ENCODE results near the gene ARHGAP22.

ARHGAP22 gene

GRCh38 chr10:48607356-48608278 lies 2.7 kb upstream of the ARHGAP22 start:
- in situ Hi-C loops (cut with MboI; ENCODE audit: low sequenced_read_pairs), result no loop called here
- no peaks in the 10 kb centered on the region for H3K4me1 ChIP-seq
- DNase-seq (ENCODE audit: low spot score in 2 of 2), result no peak
- no peaks in the 10 kb centered on the region for H3K27me3 ChIP-seq (ENCODE audit: low read depth)
- no peaks in the 10 kb centered on the region for H3K9me3 ChIP-seq
- H3K36me3 ChIP-seq (replicated peaks), result no peaks in the 10 kb centered on the region
- no peak overlapping the region for H3K4me3 ChIP-seq

- DNase-seq (ENCODE audit: low spot score in 2 of 2), result no peak
- Histone ChIP-seq H3K4me3 (no peak overlapping the region), H3K4me1 (no peaks in the 10 kb centered on the region), H3K9me3 (no peaks in the 10 kb centered on the region), H3K36me3 (replicated peaks) (no peaks in the 10 kb centered on the region), H3K27me3 (ENCODE audit: low read depth) (no peaks in the 10 kb centered on the region)
- in situ Hi-C loops (cut with MboI; ENCODE audit: low sequenced_read_pairs), result no loop called here
Measured at GRCh38 chr10:48606530-48607355, 1.9 kb upstream of the ARHGAP22 start.

GRCh38 chr10:48605786-48606529 lies 1.1 kb upstream of the ARHGAP22 start:
- Histone ChIP-seq H3K9me3 (no peaks in the 10 kb centered on the region), H3K27me3 (ENCODE audit: low read depth) (no peaks in the 10 kb centered on the region), H3K36me3 (replicated peaks) (no peaks in the 10 kb centered on the region), H3K4me3 (no peak overlapping the region), H3K4me1 (no peaks in the 10 kb centered on the region)
- DNase-seq (ENCODE audit: low spot score in 2 of 2), result no peak
- in situ Hi-C loops (cut with MboI; ENCODE audit: low sequenced_read_pairs), result no loop called here

- H3K4me3 ChIP-seq, result no peak overlapping the region
- no peaks in the 10 kb centered on the region for H3K9me3 ChIP-seq
- no peak for DNase-seq (ENCODE audit: low spot score in 2 of 2)
- no peaks in the 10 kb centered on the region for H3K27me3 ChIP-seq (ENCODE audit: low read depth)
- in situ Hi-C loops (cut with MboI; ENCODE audit: low sequenced_read_pairs), result no loop called here
- no peaks in the 10 kb centered on the region for H3K4me1 ChIP-seq
- no peaks in the 10 kb centered on the region for H3K36me3 ChIP-seq (replicated peaks)
Measured at GRCh38 chr10:48604039-48604990, 558 bp downstream of the ARHGAP22 start.

- no peak for DNase-seq (ENCODE audit: low spot score in 2 of 2)
- no peaks in the 10 kb centered on the region for H3K36me3 ChIP-seq (replicated peaks)
- no peaks in the 10 kb centered on the region for H3K27me3 ChIP-seq (ENCODE audit: low read depth)
- in situ Hi-C loops (cut with MboI; ENCODE audit: low sequenced_read_pairs), result no loop called here
- H3K4me1 ChIP-seq, result no peaks in the 10 kb centered on the region
- H3K9me3 ChIP-seq, result no peaks in the 10 kb centered on the region
- no peak overlapping the region for H3K4me3 ChIP-seq
Measured at GRCh38 chr10:48603421-48604038, 1.3 kb downstream of the ARHGAP22 start.

- Histone ChIP-seq H3K9me3 (no peaks in the 10 kb centered on the region), H3K36me3 (replicated peaks) (no peaks in the 10 kb centered on the region), H3K27me3 (ENCODE audit: low read depth) (no peaks in the 10 kb centered on the region), H3K4me1 (no peaks in the 10 kb centered on the region), H3K4me3 (no peak overlapping the region)
- in situ Hi-C loops (cut with MboI; ENCODE audit: low sequenced_read_pairs), result no loop called here
- no peak for DNase-seq (ENCODE audit: low spot score in 2 of 2)
Measured at GRCh38 chr10:48602401-48603135, 2.3 kb downstream of the ARHGAP22 start.

GRCh38 chr10:48601789-48602188 lies 3.1 kb downstream of the ARHGAP22 start:
- Histone ChIP-seq H3K36me3 (replicated peaks) (no peaks in the 10 kb centered on the region), H3K27me3 (ENCODE audit: low read depth) (no peaks in the 10 kb centered on the region), H3K4me3 (no peak overlapping the region), H3K9me3 (no peaks in the 10 kb centered on the region), H3K4me1 (no peaks in the 10 kb centered on the region)
- in situ Hi-C loops (cut with MboI; ENCODE audit: low sequenced_read_pairs), result no loop called here
- no peak for DNase-seq (ENCODE audit: low spot score in 2 of 2)

- H3K36me3 ChIP-seq (replicated peaks), result no peaks in the 10 kb centered on the region
- H3K9me3 ChIP-seq, result no peaks in the 10 kb centered on the region
- no peaks in the 10 kb centered on the region for H3K4me1 ChIP-seq
- no peak for DNase-seq (ENCODE audit: low spot score in 2 of 2)
- in situ Hi-C loops (cut with MboI; ENCODE audit: low sequenced_read_pairs), result no loop called here
- no peak overlapping the region for H3K4me3 ChIP-seq
- H3K27me3 ChIP-seq (ENCODE audit: low read depth), result no peaks in the 10 kb centered on the region
Measured at GRCh38 chr10:48600645-48601505, 4.0 kb downstream of the ARHGAP22 start.

- DNase-seq (ENCODE audit: low spot score in 2 of 2), result no peak
- Histone ChIP-seq H3K4me3 (no peak overlapping the region), H3K4me1 (no peaks in the 10 kb centered on the region), H3K36me3 (replicated peaks) (no peaks in the 10 kb centered on the region), H3K27me3 (ENCODE audit: low read depth) (no peaks in the 10 kb centered on the region), H3K9me3 (no peaks in the 10 kb centered on the region)
- in situ Hi-C loops (cut with MboI; ENCODE audit: low sequenced_read_pairs), result no loop called here
Measured at GRCh38 chr10:48599830-48600134, 5.1 kb downstream of the ARHGAP22 start.

- Histone ChIP-seq H3K36me3 (replicated peaks) (no peaks in the 10 kb centered on the region), H3K27me3 (ENCODE audit: low read depth) (no peaks in the 10 kb centered on the region), H3K4me3 (no peak overlapping the region), H3K4me1 (no peaks in the 10 kb centered on the region), H3K9me3 (no peaks in the 10 kb centered on the region)
- in situ Hi-C loops (cut with MboI; ENCODE audit: low sequenced_read_pairs), result no loop called here
- DNase-seq (ENCODE audit: low spot score in 2 of 2), result no peak
Measured at GRCh38 chr10:48598936-48599829, 5.7 kb downstream of the ARHGAP22 start.

All from HAP-1 (cell line).